RKO (cell line): ENCODE data around the gene SSBP2.

Source experiments
- DNase-seq: peaks from one replicate; pipeline ENCODE4 v3.0.0-alpha.2; 2016; ENCODE audit warnings: low spot score

The SSBP2 gene

GRCh38 chr5:81389025-81389424 lies 361.9 kb downstream of the SSBP2 start:
- DNase-seq, result no peak

- no peak for DNase-seq
These were observed 362.7 kb downstream of the SSBP2 start for GRCh38 chr5:81388169-81388568.

GRCh38 chr5:81383867-81384266 lies 367.0 kb downstream of the SSBP2 start:
- DNase-seq, result no peak

- no peak for DNase-seq
These were observed 379.5 kb downstream of the SSBP2 start for GRCh38 chr5:81371354-81371876.

GRCh38 chr5:81370912-81371311 lies 380.0 kb downstream of the SSBP2 start:
- no peak for DNase-seq

- DNase-seq, result no peak
These were observed 385.4 kb downstream of the SSBP2 start for GRCh38 chr5:81365541-81365940.

GRCh38 chr5:81363093-81363871 lies 387.6 kb downstream of the SSBP2 start:
- no peak for DNase-seq
